Keratinocyte (primary cell): ENCODE measurements around the gene POP4. TPM values are rescaled to one million over a fixed set of nuclear protein-coding genes. Genes with fewer than 3 reads are reported as not detected.

Experiments
- DNase-seq: peaks from one replicate; pipeline ENCODE4 v3.0.0-alpha.2; 2011; ENCODE audit warnings: low read depth, missing footprints, low spot score
- FAIRE-seq: peaks from 2 replicates; lab custom pipeline; 2011; peaks lifted over from hg19 to GRCh38; lab: Jason Lieb, UNC
- H2AFZ ChIP-seq: 2 replicates; pipeline ENCODE4 v1.6.0; 2012; ENCODE audit warnings: low read length, control low read depth, inconsistent platforms; ENCODE audit not compliant: control insufficient read depth
- H3K27ac ChIP-seq: 2 replicates; pipeline ENCODE4 v1.5.1; 2011; ENCODE audit warnings: low read length; ENCODE audit not compliant: control insufficient read depth, insufficient read depth
- H3K27me3 ChIP-seq: 3 replicates; pipeline ENCODE4 v1.6.0; 2011; ENCODE audit warnings: low read length; ENCODE audit not compliant: control insufficient read depth, insufficient read depth; ENCODE audit errors: extremely low read depth
- H3K36me3 ChIP-seq, 2 experiments: 2 replicates in 1 of 2; 3 replicates in 1 of 2; pipeline ENCODE4 v1.5.1; 2011; ENCODE audit warnings: low read length in 2 of 2, mild to moderate bottlenecking in 1 of 2; ENCODE audit not compliant: control insufficient read depth in 2 of 2, insufficient read depth in 2 of 2; ENCODE audit errors: extremely low read depth in 1 of 2
- H3K4me1 ChIP-seq: 3 replicates; pipeline ENCODE4 v1.5.1; 2011; ENCODE audit warnings: low read length; ENCODE audit not compliant: control insufficient read depth, insufficient read depth; ENCODE audit errors: extremely low read depth
- H3K4me2 ChIP-seq: 3 replicates; pipeline ENCODE4 v1.6.0; 2011; ENCODE audit warnings: low read depth, low read length; ENCODE audit not compliant: control insufficient read depth, insufficient read depth; ENCODE audit errors: extremely low read depth
- H3K4me3 ChIP-seq, 3 experiments: fragments of 200-600 bp in 1 of 3; sonication (generic) in 1 of 3; 2 replicates in 2 of 3; 3 replicates in 1 of 3; pipeline ENCODE4 v1.5.1; 2011 to 2016; ENCODE audit warnings: low read length in 3 of 3, mild to moderate bottlenecking in 3 of 3, control low read depth in 2 of 3, inconsistent platforms in 1 of 3, low read depth in 1 of 3, mixed read lengths in 1 of 3, mixed run types in 1 of 3, moderate library complexity in 1 of 3; ENCODE audit not compliant: control insufficient read depth in 2 of 3, insufficient read depth in 2 of 3; ENCODE audit errors: extremely low read depth in 1 of 3
- H3K79me2 ChIP-seq: 2 replicates; pipeline ENCODE4 v1.6.0; 2012; ENCODE audit warnings: low read length; ENCODE audit not compliant: control insufficient read depth, insufficient read depth
- H3K9ac ChIP-seq: 3 replicates; pipeline ENCODE4 v1.6.0; 2011; ENCODE audit warnings: low read length; ENCODE audit not compliant: control insufficient read depth, insufficient read depth; ENCODE audit errors: extremely low read depth
- H3K9me1 ChIP-seq: 3 replicates; pipeline ENCODE4 v1.6.0; 2011; ENCODE audit warnings: low read length; ENCODE audit not compliant: control insufficient read depth, insufficient read depth; ENCODE audit errors: extremely low read depth
- H3K9me3 ChIP-seq: 2 replicates; pipeline ENCODE4 v1.5.1; 2012; ENCODE audit warnings: low read depth, low read length; ENCODE audit not compliant: control insufficient read depth
- H4K20me1 ChIP-seq: 3 replicates; pipeline ENCODE4 v1.6.0; 2011; ENCODE audit warnings: low read length; ENCODE audit not compliant: control insufficient read depth, insufficient read depth; ENCODE audit errors: extremely low read depth
- CTCF ChIP-seq, 3 experiments: IDR thresholded peaks in 1 of 3; conservative IDR thresholded peaks in 1 of 3; optimal IDR thresholded peaks in 1 of 3; 2 replicates in 2 of 3; 3 replicates in 1 of 3; pipeline versions ENCODE3 to v1.5.1; 2011; ENCODE audit warnings: low read length in 3 of 3, mild to moderate bottlenecking in 3 of 3, moderate library complexity in 2 of 3, control low read depth in 1 of 3, inconsistent platforms in 1 of 3; ENCODE audit not compliant: insufficient read depth in 2 of 3; ENCODE audit errors: extremely low read depth in 1 of 3
- EZH2 ChIP-seq: IDR thresholded peaks from one replicate; pipeline ENCODE4 v1.6.1; 2012; ENCODE audit warnings: inconsistent platforms, mild to moderate bottlenecking, low read length, moderate library complexity
- dilution Hi-C: fragments of 300-500 bp; cut with MboI; formaldehyde crosslinking; loops from one replicate; pipeline ENCODE4 v1.7.0; 2020; ENCODE audit warnings: low sequenced_read_pairs; ENCODE audit not compliant: extremely low pct_ligation_motif_present
- polyA plus RNA-seq, 5 experiments: library from polyadenylated mRNA; depleted of rRNA in 3 of 5; stranded (reverse) in 3 of 5; stranded (forward) in 1 of 5; unstranded in 1 of 5; fragments of >200 nt; gene quantifications; 1 replicate in 1 of 5; 2 replicates in 3 of 5; 3 replicates in 1 of 5; pipeline versions ENCODE4 v1.2.1 to v1.2.3, GENCODE V29; 2011 to 2012; ENCODE audit warnings: missing spikeins in 2 of 5, low read depth in 1 of 5, low replicate concordance in 1 of 5

The POP4 gene
- polyA plus RNA-seq, 1 donor (not counting 4 experiments of a cell fraction or from before 2014, with no cell fraction given) = 104 TPM

GRCh38 chr19:29583196-29583999 lies 22.7 kb upstream of the POP4 start:
- Histone ChIP-seq H3K9me3 (no peaks in the 10 kb centered on the region), H3K27ac (no peak overlapping the region), H3K9me1 (no peaks in the 10 kb centered on the region), H3K4me3 (no peak overlapping the region), H3K4me1 (no peaks in the 10 kb centered on the region), H2AFZ (no peak overlapping the region), H3K79me2 (no peaks in the 10 kb centered on the region), H3K9ac (no peak overlapping the region), H4K20me1 (no peaks in the 10 kb centered on the region), H3K4me2 (no peak overlapping the region), H3K36me3 (no peaks in the 10 kb centered on the region), H3K27me3 (no peaks in the 10 kb centered on the region)
- dilution Hi-C loops = no loop called here
- DNase-seq (no peak), FAIRE-seq (no peak)
- TF ChIP-seq CTCF (optimal IDR thresholded peaks at IDR 0.05 in 1 of 3, IDR thresholded peaks at IDR 0.05 in 1 of 3, conservative IDR thresholded peaks at IDR 0.05 in 1 of 3; ENCODE audit: extremely low read depth in 1 of 3, insufficient read depth in 2 of 3, low read length in 3 of 3) (no peak), EZH2 (no peak)

GRCh38 chr19:29586401-29586800 lies 19.7 kb upstream of the POP4 start:
- TF ChIP-seq EZH2 (no peak), CTCF (optimal IDR thresholded peaks at IDR 0.05 in 1 of 3, IDR thresholded peaks at IDR 0.05 in 1 of 3, conservative IDR thresholded peaks at IDR 0.05 in 1 of 3; ENCODE audit: extremely low read depth in 1 of 3, insufficient read depth in 2 of 3, low read length in 3 of 3) (no peak)
- Histone ChIP-seq H3K27me3 (peaks cover 1% of the 10 kb centered on the region), H4K20me1 (no peaks in the 10 kb centered on the region), H3K9me3 (no peaks in the 10 kb centered on the region), H3K9ac (no peak overlapping the region), H3K9me1 (no peaks in the 10 kb centered on the region), H3K4me2 (no peak overlapping the region), H3K36me3 (no peaks in the 10 kb centered on the region), H2AFZ (no peak overlapping the region), H3K4me1 (no peaks in the 10 kb centered on the region), H3K4me3 (no peak overlapping the region), H3K79me2 (no peaks in the 10 kb centered on the region), H3K27ac (no peak overlapping the region)
- dilution Hi-C loops = no loop called here
- FAIRE-seq = no peak
- DNase-seq = no peak
